T-helper 2 cell (primary cell): ENCODE data around the gene PPP2R3A.

Experiments used
- DNase-seq, 5 experiments: peaks; one replicate each; pipeline versions ENCODE4 v3.0.0 to v3.0.0-alpha.2; 2012 to 2022

Gene PPP2R3A

GRCh38 chr3:135975053-135975452 is 9.5 kb downstream of the PPP2R3A start:
- no peak for DNase-seq

DNA sequence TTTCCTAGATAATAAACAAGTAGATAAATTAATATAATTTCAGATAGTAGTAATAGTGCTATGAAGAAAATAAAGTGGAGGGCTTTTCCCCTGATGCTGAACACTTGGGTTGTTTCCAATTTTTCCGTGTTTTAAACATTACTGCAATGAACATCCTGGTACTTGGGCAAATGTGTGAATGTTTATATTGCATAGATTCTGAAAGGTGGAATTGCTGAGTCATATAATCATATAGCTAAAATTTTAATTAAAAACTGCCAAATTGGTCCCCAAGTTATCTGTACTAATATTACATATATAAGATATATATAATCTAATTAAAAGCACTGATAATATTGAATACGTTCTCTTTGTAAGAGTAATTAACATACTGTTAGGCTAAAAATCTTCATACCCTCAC is 10.0 kb downstream of the PPP2R3A start:
- DNase-seq, result no peak

- DNase-seq, result no peak
Measured at GRCh38 chr3:135980343-135980742, 14.8 kb downstream of the PPP2R3A start.

GRCh38 chr3:135981701-135982403 is 16.3 kb downstream of the PPP2R3A start:
- DNase-seq, result no peak

DNA sequence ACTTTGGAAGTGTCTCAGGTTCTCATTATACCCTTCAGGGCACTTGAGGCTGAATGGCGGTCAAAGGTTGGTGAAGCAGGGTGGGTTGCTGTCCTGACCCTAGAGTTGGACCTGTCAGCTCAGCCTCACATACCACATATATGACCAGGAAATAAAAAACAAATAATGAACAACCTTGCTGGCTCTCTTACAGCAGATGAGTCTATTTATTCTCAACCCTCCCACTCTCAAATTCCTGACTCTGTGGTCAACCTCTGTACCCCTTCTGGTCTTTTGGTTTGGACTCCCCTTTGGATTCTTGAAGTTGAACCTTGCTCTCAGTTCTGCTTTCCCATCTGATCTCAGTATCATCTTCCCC is 16.9 kb downstream of the PPP2R3A start:
- no peak for DNase-seq

GRCh38 chr3:135982922-135983581 is 17.5 kb downstream of the PPP2R3A start:
- DNase-seq, result no peak

DNA sequence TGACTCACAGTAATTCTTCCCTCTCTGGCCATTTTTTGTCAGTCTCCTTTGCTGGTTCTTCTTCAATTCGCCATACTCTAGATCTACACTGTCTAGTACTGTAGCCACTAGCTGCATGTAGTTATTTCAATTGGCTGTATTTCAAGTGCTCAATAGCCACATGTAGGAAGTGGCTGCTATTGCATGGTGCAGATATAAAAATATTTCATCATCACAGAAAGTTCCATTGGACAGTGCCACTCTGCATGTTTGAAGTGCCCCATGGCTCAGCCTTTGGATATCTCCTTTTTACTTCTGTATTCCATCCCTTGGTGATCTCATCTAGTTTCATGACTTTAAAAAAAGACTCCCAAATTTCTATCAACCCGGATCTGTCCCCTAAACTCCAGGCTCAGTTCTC is 22.1 kb downstream of the PPP2R3A start:
- DNase-seq, result no peak

DNA sequence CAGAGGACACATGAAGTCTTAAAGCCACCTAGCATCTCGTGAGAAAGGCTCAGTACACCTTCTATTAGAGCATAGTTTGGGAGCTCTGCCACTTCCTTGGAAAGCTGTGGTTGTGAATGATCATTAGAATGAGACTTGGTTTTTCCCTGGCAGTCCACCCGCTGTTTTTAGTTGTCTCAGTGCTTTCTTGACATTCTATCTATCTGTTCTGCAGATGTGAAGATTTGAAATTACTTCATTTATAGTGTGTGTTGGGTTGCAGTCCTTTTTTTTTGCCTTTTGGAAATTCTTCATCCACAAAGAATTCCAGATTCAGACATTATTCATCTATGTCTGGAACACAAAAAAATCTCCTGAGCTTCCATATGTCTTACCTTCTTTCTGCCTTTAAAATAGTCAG is 23.7 kb downstream of the PPP2R3A start:
- no peak for DNase-seq

DNA sequence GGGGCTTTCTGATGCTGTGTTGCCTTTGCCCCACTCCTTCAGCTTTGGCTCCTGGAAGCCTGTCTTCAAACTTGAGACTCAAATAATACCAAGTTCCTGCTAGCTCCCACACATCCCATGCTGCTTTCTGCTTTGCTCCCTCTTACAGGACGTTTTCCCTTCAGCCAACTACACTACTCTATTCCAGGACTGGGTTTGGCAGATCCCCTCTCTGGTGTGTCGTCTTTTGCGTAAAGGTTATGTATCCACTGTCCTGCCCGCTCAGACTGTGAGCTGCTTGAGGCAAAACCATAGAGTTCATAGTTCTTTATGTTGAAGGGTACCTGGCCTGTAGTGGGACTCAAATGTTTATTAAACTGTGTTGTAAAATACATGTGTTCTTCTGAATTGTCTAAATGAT is 25.4 kb downstream of the PPP2R3A start:
- no peak for DNase-seq

GRCh38 chr3:135991621-135992020 is 26.1 kb downstream of the PPP2R3A start:
- no peak for DNase-seq

GRCh38 chr3:135992072-135992471 is 26.5 kb downstream of the PPP2R3A start:
- DNase-seq, result no peak

DNA sequence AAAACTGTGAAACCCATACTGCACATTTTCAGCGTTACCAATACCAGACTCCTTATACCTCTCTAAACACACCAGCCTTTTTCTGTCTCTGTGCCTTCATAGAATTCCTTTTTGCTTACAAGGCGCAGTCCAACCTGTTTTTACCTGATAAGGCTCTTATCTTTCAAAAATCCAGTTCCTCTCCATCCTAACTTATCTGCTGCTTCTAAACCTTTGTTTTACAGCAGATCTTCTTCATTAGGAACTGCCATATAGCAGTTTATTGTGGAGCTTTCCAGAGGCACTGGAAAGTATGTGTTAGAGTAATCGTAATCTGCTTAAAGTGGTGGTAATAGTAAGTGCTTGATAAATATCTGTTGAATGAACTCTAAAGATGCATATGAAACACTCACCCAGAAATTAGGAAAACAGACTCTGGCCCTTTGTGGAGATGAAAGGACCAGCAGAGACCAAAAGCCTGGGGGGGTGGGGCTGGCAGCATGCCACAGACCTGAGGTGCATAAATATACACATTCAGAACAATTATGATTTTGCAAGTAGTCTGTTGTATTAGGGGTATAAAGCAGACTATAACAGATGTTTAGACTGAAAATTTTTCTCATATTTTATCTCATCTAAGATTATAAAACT is 29.3 kb downstream of the PPP2R3A start:
- no peak for DNase-seq

GRCh38 chr3:135995766-135996165 is 30.2 kb downstream of the PPP2R3A start:
- DNase-seq, result no peak

GRCh38 chr3:135997554-135998320 is 32.2 kb downstream of the PPP2R3A start:
- no peak for DNase-seq

GRCh38 chr3:136008221-136008620 is 42.7 kb downstream of the PPP2R3A start:
- no peak for DNase-seq

- no peak for DNase-seq
Measured at GRCh38 chr3:136008732-136009470, 43.4 kb downstream of the PPP2R3A start.

DNA sequence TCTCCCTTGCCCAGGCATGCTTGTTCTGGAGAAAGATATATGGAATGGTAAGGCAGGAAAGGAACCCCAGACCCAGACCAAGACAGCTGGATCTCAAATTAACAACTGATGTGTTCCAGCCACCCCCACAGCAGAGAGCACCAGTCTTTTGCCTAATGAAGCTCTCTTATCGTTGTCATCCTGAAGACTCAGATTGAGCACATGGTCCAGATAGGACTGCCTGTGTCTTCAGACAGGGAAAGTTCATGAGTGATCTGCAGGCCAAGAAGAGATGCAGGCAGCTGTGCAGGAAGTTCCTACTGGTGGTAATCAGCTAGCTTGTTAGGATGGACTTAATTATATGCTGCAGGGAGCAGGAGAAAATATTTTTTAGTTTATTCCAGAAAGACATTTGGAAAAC is 53.3 kb downstream of the PPP2R3A start:
- no peak for DNase-seq

DNA sequence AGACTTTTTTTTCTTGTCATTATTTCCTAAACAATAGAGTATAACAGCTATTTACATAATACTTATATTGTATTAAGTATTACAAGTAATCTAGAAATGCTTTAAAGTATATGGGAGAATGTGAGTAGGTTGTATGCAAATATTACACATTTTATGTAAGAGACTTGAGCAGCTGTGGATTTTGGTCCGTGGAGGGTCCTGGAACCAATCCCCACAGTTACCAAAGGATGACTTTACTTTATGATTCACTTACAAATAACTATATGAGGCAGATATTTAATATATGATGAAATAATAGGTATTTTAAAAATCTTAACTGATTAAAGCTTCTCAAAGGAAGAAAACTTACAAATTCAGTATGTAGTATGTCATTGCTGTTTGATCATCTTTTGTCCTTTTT is 56.3 kb downstream of the PPP2R3A start:
- no peak for DNase-seq

- no peak for DNase-seq
Measured at GRCh38 chr3:136022529-136023263, 57.2 kb downstream of the PPP2R3A start.

DNA sequence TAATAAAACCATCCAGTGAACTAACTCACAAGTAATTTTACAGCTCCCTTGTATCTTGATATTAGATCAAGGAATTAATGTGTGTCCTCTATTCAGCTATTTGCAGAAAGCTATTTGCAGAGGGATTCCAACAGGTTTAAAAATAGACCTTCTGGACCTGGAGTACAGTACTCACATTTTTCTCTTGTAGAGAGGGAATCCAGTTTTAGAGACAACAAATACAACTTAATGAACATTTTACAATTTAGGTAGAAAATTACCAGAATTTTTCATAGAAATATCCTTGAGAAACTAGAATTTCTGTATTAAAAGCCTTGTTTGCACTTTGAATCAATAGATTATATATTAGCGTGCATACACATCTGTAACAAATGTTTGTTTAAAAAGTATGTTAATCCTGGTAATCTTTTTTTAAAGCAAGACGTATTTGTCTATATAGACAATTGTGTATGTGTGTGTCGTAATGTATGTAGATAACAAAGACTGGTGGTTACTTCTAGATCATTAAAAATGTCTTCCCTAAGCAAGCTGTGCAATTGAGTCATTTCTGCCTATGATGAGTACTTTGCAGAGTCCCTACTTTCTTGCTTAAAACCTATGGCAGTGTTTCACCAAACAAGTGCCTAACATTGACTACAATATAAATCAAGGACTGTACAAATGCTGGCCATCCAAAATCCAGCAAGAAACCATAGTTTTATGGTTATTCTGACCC is 57.9 kb downstream of the PPP2R3A start:
- DNase-seq, result no peak

- no peak for DNase-seq
Measured at GRCh38 chr3:136036306-136036705, 70.8 kb downstream of the PPP2R3A start.
